NK-92 (cell line): Measurements from ENCODE around the gene YPEL5.

Experiments
- DNase-seq: peaks from one replicate; lab custom pipeline; 2025; ENCODE audit not compliant: unreplicated experiment; lab: John Stamatoyannopoulos, UW

The YPEL5 gene

GRCh38 chr2:30203156-30203555 is 56.3 kb downstream of the YPEL5 start:
- DNase-seq, result no peak

GRCh38 chr2:30204281-30204680 is 57.5 kb downstream of the YPEL5 start:
- DNase-seq, result no peak

GRCh38 chr2:30205456-30205855 is 58.6 kb downstream of the YPEL5 start:
- no peak for DNase-seq

- DNase-seq, result no peak
Observed at GRCh38 chr2:30206461-30207430, 59.9 kb downstream of the YPEL5 start.

DNA sequence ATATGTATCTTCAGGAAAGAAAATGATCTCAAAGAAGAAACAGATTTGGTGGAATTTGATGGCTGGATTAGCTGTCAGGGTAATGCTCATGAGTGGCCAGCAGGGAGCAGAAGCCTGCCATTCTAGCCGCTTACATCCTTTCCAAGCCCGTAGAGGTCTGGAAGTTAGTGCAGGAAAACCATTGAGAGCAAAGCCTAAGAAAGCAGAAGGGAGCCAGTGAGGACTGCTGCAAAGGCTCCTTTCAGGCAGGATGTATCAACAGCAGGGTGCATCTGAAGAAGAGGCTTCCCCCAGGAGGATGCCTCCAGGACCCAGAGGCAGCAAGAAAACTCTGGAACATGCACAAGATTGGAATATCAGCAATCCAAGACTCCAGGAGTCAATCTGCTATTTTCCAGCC is 61.6 kb downstream of the YPEL5 start:
- DNase-seq, result no peak

DNA sequence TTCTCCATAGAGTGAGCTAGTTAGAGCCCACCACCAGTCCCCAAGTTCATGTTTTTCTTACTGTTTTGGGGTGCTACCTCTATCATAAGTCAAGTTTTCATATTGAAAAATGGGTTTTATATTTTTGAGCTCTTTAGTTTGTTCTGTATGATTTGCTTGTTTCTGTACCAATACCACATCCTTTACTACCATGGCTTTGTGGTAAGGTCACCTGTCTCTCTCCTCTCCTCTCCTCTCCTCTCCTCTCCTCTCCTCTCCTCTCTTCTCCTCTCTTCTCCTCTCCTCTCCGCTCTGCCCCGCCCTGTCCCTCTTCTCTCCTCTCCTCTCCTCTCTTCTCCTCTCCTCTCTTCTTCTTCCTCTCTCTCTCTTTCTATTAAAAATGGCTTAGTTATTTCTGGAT is 62.4 kb downstream of the YPEL5 start:
- DNase-seq, result no peak
